Stromal cell of bone marrow (primary cell): ENCODE measurements around the gene CSF1R.
A peak's percentile ranks its signal among the peaks of the same experiment; 100 is the strongest.

Source experiments
- DNase-seq: peaks from one replicate; pipeline ENCODE4 v3.0.0-alpha.2; 2012; ENCODE audit warnings: low read depth

The CSF1R gene

GRCh38 chr5:150069672-150070627 is 16.4 kb downstream of the CSF1R start:
- DNase-seq = no peak

GRCh38 chr5:150068961-150069645 is 17.3 kb downstream of the CSF1R start:
- no peak for DNase-seq

- no peak for DNase-seq
Observed at GRCh38 chr5:150068472-150068871, 17.9 kb downstream of the CSF1R start.

GRCh38 chr5:150068071-150068470 is 18.3 kb downstream of the CSF1R start:
- DNase-seq = no peak

GRCh38 chr5:150067405-150067960 is 18.9 kb downstream of the CSF1R start:
- no peak for DNase-seq

- peak; percentile 65 for DNase-seq
Observed at GRCh38 chr5:150066901-150067396, 19.4 kb downstream of the CSF1R start.

GRCh38 chr5:150066436-150066835 is 19.9 kb downstream of the CSF1R start:
- no peak for DNase-seq

- peak; percentile 52 for DNase-seq
Observed at GRCh38 chr5:150065886-150066285, 20.5 kb downstream of the CSF1R start.

GRCh38 chr5:150065346-150065745 is 21.0 kb downstream of the CSF1R start:
- DNase-seq = peak; percentile 63

- DNase-seq = no peak
Observed at GRCh38 chr5:150064681-150065220, 21.6 kb downstream of the CSF1R start.

- no peak for DNase-seq
Observed at GRCh38 chr5:150063638-150064037, 22.7 kb downstream of the CSF1R start.

- DNase-seq = no peak
Observed at GRCh38 chr5:150062216-150062922, 24.0 kb downstream of the CSF1R start.

- DNase-seq = no peak
Observed at GRCh38 chr5:150061538-150061995, 24.8 kb downstream of the CSF1R start.

- DNase-seq = no peak
Observed at GRCh38 chr5:150060471-150060870, 25.9 kb downstream of the CSF1R start.

GRCh38 chr5:150059623-150060022 is 26.7 kb downstream of the CSF1R start:
- DNase-seq = no peak

GRCh38 chr5:150058480-150059126 is 27.8 kb downstream of the CSF1R start:
- DNase-seq = peak; percentile 78

GRCh38 chr5:150057996-150058395 is 28.4 kb downstream of the CSF1R start:
- no peak for DNase-seq

GRCh38 chr5:150057511-150057910 is 28.8 kb downstream of the CSF1R start:
- no peak for DNase-seq

GRCh38 chr5:150057052-150057451 is 29.3 kb downstream of the CSF1R start:
- DNase-seq = no peak

- DNase-seq = no peak
Observed at GRCh38 chr5:150056075-150056443, 30.3 kb downstream of the CSF1R start.
